ENCODE results near the gene GPR17. TPM values are rescaled to one million over a fixed set of nuclear protein-coding genes. Genes with fewer than 3 reads are reported as not detected.

GPR17 gene
- total RNA-seq, 1 experiment from 2014 or later, result not detected

DNA sequence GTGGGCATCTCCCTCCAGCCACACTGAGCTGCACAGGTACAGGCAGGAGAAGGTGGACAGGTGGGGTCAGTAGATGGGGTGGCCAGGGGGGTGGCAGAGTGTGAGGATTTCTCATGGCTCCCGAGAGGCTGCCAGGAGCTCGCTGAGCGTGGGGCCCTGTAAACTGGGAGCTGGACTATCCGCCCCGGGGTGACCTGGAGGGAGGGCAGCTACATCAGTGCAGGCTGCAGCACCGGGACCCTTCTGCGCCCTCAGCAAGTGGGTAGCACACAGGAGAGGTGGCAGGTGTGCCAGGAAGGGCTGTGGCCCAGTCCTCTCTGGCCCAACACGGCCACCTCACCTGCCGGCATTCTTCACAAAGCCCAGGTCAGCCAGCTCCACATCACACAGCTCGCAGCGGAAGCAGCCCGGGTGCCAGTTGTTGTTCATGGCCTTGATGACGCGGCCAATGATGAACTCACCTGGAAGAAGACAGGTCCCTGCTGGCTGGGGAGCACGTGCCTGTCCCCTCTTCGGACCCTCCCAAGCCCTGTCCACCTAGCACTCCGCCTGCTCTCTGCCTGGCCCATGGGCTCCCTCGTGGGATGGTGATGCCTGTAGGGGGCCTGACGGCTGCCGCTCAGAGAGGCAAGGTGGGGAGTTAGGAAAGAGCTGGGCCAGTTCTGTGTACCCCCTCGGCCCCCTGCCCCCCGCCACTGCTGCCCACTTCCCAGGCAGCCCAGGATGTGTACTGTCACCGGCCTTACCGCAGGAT is 8.3 kb downstream of the GPR17 start:
- TF ChIP-seq, protein P1, sequence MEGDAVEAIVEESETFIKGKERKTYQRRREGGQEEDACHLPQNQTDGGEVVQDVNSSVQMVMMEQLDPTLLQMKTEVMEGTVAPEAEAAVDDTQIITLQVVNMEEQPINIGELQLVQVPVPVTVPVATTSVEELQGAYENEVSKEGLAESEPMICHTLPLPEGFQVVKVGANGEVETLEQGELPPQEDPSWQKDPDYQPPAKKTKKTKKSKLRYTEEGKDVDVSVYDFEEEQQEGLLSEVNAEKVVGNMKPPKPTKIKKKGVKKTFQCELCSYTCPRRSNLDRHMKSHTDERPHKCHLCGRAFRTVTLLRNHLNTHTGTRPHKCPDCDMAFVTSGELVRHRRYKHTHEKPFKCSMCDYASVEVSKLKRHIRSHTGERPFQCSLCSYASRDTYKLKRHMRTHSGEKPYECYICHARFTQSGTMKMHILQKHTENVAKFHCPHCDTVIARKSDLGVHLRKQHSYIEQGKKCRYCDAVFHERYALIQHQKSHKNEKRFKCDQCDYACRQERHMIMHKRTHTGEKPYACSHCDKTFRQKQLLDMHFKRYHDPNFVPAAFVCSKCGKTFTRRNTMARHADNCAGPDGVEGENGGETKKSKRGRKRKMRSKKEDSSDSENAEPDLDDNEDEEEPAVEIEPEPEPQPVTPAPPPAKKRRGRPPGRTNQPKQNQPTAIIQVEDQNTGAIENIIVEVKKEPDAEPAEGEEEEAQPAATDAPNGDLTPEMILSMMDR (IDR thresholded peaks at IDR 0.05; ENCODE audit: unreplicated experiment), result no peak
- Mint-ChIP-seq H3K4me1 (ENCODE audit: insufficient read depth, unreplicated experiment) (peaks cover 4% of the 10 kb centered on the region), H3K27ac (ENCODE audit: low read depth, unreplicated experiment) (no peak overlapping the region), H3K9me3 (ENCODE audit: unreplicated experiment) (no peaks in the 10 kb centered on the region), H3K4me3 (ENCODE audit: unreplicated experiment) (no peak overlapping the region), H3K36me3 (ENCODE audit: insufficient read depth, unreplicated experiment) (no peaks in the 10 kb centered on the region), H3K27me3 (ENCODE audit: insufficient read depth, unreplicated experiment) (no peaks in the 10 kb centered on the region)
- no TSS peak for BruUV-seq (replicated peaks)
- no peak for DNase-seq (ENCODE audit: unreplicated experiment)
- ChIA-PET POLR2A (no interaction called here), CTCF (interaction anchor here (0.9 kb wide), 1 partner anchor 116 kb away, joined by 3 read pairs; no protein-coding TSS in a partner anchor)
- intact Hi-C loops (cut with micrococcal nuclease), result no loop called here

DNA sequence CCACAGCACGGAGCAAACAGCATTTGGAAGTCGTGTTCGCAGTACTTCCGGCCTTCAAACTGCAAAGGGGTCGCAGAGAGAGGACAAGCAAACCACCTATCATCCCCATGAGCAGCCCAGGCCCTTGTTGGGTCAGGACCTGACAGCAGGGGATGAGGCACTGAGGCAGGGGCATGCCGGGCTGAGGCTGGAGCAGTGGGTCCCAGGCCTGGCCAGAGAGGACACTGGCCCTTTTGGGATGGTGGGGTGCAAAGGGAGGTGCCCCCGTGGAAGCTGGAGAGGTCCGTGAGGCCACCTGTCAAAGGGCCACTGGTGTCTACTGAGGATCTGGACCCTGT is 8.9 kb downstream of the GPR17 start:
- Mint-ChIP-seq H3K4me3 (ENCODE audit: unreplicated experiment) (no peak overlapping the region), H3K27ac (ENCODE audit: low read depth, unreplicated experiment) (no peak overlapping the region), H3K36me3 (ENCODE audit: insufficient read depth, unreplicated experiment) (no peaks in the 10 kb centered on the region), H3K27me3 (ENCODE audit: insufficient read depth, unreplicated experiment) (no peaks in the 10 kb centered on the region), H3K9me3 (ENCODE audit: unreplicated experiment) (no peaks in the 10 kb centered on the region), H3K4me1 (ENCODE audit: insufficient read depth, unreplicated experiment) (no peaks in the 10 kb centered on the region)
- intact Hi-C loops (cut with micrococcal nuclease), result no loop called here
- BruUV-seq (replicated peaks), result no TSS peak
- no peak for DNase-seq (ENCODE audit: unreplicated experiment)
- TF ChIP-seq, protein P1 (IDR thresholded peaks at IDR 0.05; ENCODE audit: unreplicated experiment), result no peak
- POLR2A ChIA-PET, result no interaction called here
- CTCF ChIA-PET, result no interaction called here

DNA sequence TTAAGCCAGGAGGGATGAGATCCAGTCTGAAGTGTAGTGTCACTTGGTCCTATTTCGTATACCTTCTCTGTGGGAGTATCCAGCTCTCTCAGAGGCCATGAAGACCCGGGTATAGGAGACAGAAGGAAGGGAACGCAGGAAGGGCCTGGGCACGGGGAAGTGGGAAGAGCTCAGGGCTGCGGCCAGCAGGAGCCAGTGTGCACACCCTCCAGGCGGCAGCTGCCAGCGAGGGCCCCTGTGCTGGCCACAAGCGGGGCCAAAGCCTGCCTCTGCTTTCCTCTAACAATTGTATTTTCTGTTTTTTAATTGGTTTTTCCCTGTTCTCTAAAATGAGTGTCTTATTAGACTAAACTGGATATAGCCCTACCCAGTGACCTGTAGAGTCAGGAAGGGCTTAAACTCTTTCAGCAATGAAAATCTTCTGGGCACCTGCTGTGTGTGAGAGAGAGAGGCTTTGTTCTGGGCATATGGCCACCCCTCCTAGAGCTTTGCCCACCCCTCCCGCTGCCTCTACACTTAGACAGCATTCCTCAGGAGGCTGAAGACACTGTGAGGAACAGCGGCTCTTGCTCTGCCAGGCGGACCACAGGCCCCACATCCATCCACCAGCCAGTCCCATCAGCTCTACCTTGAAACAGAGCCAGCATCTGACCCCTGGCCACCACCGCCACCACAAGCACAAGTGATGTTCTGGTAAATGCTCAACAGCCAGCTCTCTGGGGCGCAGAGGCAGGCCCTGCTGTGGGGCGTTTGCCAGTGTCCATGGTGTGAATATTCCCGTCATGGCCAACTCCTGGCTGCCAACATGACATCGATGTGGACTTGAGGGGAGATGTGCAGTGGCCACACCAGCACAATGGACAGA is 9.5 kb downstream of the GPR17 start:
- no peak overlapping the region for H3K27ac Mint-ChIP-seq (ENCODE audit: low read depth, unreplicated experiment)
- DNase-seq (ENCODE audit: unreplicated experiment), result no peak
- H3K9me3 Mint-ChIP-seq (ENCODE audit: unreplicated experiment), result no peaks in the 10 kb centered on the region
- H3K27me3 Mint-ChIP-seq (ENCODE audit: insufficient read depth, unreplicated experiment), result no peaks in the 10 kb centered on the region
- TF ChIP-seq, protein P1 (IDR thresholded peaks at IDR 0.05; ENCODE audit: unreplicated experiment), result no peak
- H3K4me3 Mint-ChIP-seq (ENCODE audit: unreplicated experiment), result no peak overlapping the region
- ChIA-PET POLR2A (interaction anchor here (0.5 kb wide), 1 partner anchor 42 kb away, joined by 3 read pairs; no protein-coding TSS in a partner anchor), CTCF (interaction anchor here (0.6 to 0.9 kb wide), 3 partner anchors 27 to 150 kb away, joined by 3 to 4 read pairs (median 3); no protein-coding TSS in a partner anchor)
- H3K4me1 Mint-ChIP-seq (ENCODE audit: insufficient read depth, unreplicated experiment), result no peaks in the 10 kb centered on the region
- H3K36me3 Mint-ChIP-seq (ENCODE audit: insufficient read depth, unreplicated experiment), result no peaks in the 10 kb centered on the region
- no TSS peak for BruUV-seq (replicated peaks)
- intact Hi-C loops (cut with micrococcal nuclease), result no loop called here

DNA sequence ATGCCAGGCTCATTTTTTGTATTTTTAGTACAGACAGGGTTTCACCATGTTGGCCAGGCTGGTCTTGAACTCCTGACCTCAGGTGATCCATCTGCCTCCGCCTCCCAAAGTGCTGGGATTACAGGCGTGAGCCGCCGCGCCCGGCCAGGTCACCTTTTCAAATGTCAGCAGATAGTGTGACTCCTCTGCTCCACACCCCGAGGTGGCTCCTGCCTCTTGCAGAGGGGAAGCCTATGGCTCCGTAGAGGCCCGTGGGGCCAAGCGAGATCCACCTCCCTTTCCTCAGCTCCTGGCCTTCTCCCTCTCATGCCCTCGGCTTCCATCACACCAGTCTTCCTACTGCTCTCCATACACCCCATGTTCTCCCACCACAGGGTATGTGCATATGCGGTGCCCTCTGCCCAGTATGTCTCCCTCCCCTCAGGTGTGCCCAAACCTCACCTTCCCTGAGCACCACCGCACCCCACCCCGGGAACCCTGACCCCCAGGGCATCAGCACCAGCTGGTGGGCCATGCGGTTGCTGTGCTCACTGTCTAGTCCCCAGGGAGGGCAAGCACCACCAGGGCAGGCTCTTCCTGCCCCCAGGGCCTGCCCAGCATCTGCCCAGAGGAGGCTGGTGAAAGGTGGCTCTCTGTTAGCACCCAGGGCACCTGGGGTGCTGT is 10.7 kb downstream of the GPR17 start:
- no peak for DNase-seq (ENCODE audit: unreplicated experiment)
- no peaks in the 10 kb centered on the region for H3K9me3 Mint-ChIP-seq (ENCODE audit: unreplicated experiment)
- no peaks in the 10 kb centered on the region for H3K36me3 Mint-ChIP-seq (ENCODE audit: insufficient read depth, unreplicated experiment)
- ChIA-PET POLR2A (no interaction called here), CTCF (interaction anchor here (0.6 to 0.7 kb wide), 2 partner anchors 28 to 333 kb away, joined by 3 read pairs; no protein-coding TSS in a partner anchor)
- no peaks in the 10 kb centered on the region for H3K4me1 Mint-ChIP-seq (ENCODE audit: insufficient read depth, unreplicated experiment)
- H3K27ac Mint-ChIP-seq (ENCODE audit: low read depth, unreplicated experiment), result no peak overlapping the region
- intact Hi-C loops (cut with micrococcal nuclease), result no loop called here
- TF ChIP-seq, protein P1 (IDR thresholded peaks at IDR 0.05; ENCODE audit: unreplicated experiment), result no peak
- H3K4me3 Mint-ChIP-seq (ENCODE audit: unreplicated experiment), result no peak overlapping the region
- no peaks in the 10 kb centered on the region for H3K27me3 Mint-ChIP-seq (ENCODE audit: insufficient read depth, unreplicated experiment)
- no TSS peak for BruUV-seq (replicated peaks)
